ENCODE measurements around the gene PHF2.

PHF2 gene

GRCh38 chr9:93576258-93577077 is at the start of gene PHF2:
TSS of gene PHF2 (plus strand) at chr9:93576584. CDS start at chr9:93576774, 190 bp downstream.
- DNase-seq (ENCODE audit: low read depth in 2 of 2), result peak in 1 of 2 donors; percentile 32

GRCh38 chr9:93531374-93531773 is 45.0 kb upstream of the PHF2 start:
- DNase-seq (ENCODE audit: low read depth in 2 of 2), result no peak

GRCh38 chr9:93532141-93532540 is 44.2 kb upstream of the PHF2 start:
- DNase-seq (ENCODE audit: low read depth in 2 of 2), result no peak

GRCh38 chr9:93533863-93534262 is 42.5 kb upstream of the PHF2 start:
- no peak for DNase-seq (ENCODE audit: low read depth in 2 of 2)

DNA sequence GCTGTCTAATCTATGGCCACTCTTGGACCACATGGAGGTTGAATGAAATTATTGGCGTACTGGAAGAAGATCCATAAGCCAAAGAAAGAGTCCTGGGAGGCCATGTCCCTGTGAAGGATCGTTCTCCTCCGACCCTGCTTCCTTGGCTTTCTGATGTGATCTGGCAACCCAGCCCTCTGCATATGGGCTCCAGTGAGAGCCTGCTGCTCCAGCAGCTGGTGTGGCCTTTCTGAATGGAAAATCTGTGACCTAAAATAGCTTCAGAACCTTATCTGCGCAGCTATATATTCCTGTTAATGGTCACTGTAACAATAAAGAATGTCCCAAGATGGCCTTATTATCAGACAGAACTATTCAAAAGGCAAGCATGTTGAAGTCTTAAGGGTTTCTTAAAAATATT is 40.2 kb upstream of the PHF2 start:
- DNase-seq (ENCODE audit: low read depth in 2 of 2), result no peak

GRCh38 chr9:93536874-93537273 is 39.5 kb upstream of the PHF2 start:
- DNase-seq (ENCODE audit: low read depth in 2 of 2), result no peak

- no peak for DNase-seq (ENCODE audit: low read depth in 2 of 2)
These were observed 36.1 kb upstream of the PHF2 start for GRCh38 chr9:93540305-93540704.

- no peak for DNase-seq (ENCODE audit: low read depth in 2 of 2)
These were observed 35.4 kb upstream of the PHF2 start for GRCh38 chr9:93541005-93541404.

GRCh38 chr9:93541581-93542349 is 34.6 kb upstream of the PHF2 start:
- no peak for DNase-seq (ENCODE audit: low read depth in 2 of 2)

GRCh38 chr9:93543117-93543516 is 33.3 kb upstream of the PHF2 start:
- no peak for DNase-seq (ENCODE audit: low read depth in 2 of 2)

- no peak for DNase-seq (ENCODE audit: low read depth in 2 of 2)
These were observed 30.0 kb upstream of the PHF2 start for GRCh38 chr9:93546356-93546755.

GRCh38 chr9:93549611-93550010 is 26.8 kb upstream of the PHF2 start:
- no peak for DNase-seq (ENCODE audit: low read depth in 2 of 2)

DNA sequence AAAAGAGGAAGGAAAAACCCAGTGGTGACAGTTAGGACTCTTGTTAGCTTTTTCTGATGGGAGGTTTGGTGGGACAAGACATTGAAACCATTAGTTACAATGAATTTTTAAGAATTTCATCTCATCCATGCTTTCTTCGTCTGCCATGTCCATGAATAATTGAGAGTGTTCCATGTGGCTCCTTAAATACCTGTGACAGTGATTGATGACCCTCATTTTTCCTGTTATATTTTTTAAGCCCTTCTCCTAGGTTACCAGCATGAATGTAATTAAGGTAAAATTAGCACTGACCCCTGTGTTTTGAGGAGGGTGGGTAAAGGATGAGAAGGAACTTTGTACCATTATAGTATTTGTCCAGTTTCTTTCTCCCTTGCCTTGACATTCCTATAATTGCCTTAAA is 23.5 kb upstream of the PHF2 start:
- DNase-seq (ENCODE audit: low read depth in 2 of 2), result no peak

- no peak for DNase-seq (ENCODE audit: low read depth in 2 of 2)
These were observed 21.0 kb upstream of the PHF2 start for GRCh38 chr9:93555370-93555769.

- no peak for DNase-seq (ENCODE audit: low read depth in 2 of 2)
These were observed 18.8 kb upstream of the PHF2 start for GRCh38 chr9:93557366-93558137.

DNA sequence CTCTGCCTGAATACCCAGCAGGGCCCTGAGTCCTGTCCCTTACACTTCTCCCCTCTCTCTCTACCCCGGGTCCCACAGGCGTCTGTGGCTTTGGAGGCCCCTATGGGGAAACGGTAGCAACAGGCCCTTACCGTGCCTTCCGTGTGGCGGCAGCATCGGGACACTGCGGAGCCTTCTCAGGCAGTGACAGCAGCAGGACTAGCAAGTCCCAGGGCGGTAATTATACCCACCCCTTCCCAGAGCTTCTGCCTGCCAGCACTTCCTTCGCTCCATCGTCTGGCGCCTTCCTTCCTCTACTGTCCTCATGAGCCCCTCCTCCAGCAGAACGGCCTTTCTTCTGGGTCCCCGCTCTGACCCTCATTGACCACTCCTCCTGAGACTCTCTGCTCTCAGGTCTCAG is 17.9 kb upstream of the PHF2 start:
- DNase-seq (ENCODE audit: low read depth in 2 of 2), result no peak

DNA sequence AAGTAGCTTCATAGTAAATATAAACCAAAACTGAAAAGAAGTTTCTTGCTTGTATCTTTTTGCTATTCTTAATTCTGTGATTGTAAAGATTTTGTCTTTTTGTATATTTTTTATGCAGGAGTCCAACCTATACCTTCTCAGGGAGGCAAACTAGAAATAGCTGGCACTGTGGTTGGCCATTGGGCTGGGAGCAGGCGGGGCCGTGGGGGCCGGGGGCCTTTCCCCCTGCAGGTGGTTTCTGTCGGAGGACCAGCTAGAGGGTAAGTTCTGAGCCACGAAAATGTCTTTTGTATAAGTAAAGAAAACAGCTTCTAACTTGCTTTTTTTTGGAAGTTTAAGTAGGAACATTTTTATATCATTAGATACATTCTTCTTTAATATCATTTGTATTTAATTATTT is 15.4 kb upstream of the PHF2 start:
- DNase-seq (ENCODE audit: low read depth in 2 of 2), result no peak

GRCh38 chr9:93562157-93562556 is 14.2 kb upstream of the PHF2 start:
- no peak for DNase-seq (ENCODE audit: low read depth in 2 of 2)

GRCh38 chr9:93565089-93565488 is 11.3 kb upstream of the PHF2 start:
- DNase-seq (ENCODE audit: low read depth in 2 of 2), result no peak

GRCh38 chr9:93566408-93567270 is 9.7 kb upstream of the PHF2 start:
- DNase-seq (ENCODE audit: low read depth in 2 of 2), result peak; percentile 94 to 99

GRCh38 chr9:93567271-93567959 is 9.0 kb upstream of the PHF2 start:
- DNase-seq (ENCODE audit: low read depth in 2 of 2), result no peak
